Liver (tissue), 9 donors: Measurements from ENCODE around the gene NUDT13. TPM values are rescaled to one million over a fixed set of nuclear protein-coding genes. Genes with fewer than 3 reads are reported as not detected.

Source experiments
- DNase-seq: peaks from one replicate; pipeline ENCODE4 v3.0.0-alpha.2; 2017; ENCODE audit warnings: low spot score
- H3K27ac ChIP-seq, 2 donors: one replicate each; pipeline ENCODE4 v1.7.0; 2013; ENCODE audit warnings: inconsistent platforms in 2 of 2, low read length in 2 of 2, control low read depth in 1 of 2, low read depth in 1 of 2, mild to moderate bottlenecking in 1 of 2
- H3K27me3 ChIP-seq, 4 donors: one replicate each; pipeline versions ENCODE4 v1.6.1 to v1.7.0; 2013; ENCODE audit warnings: low read length in 3 of 4, inconsistent platforms in 1 of 4, mild to moderate bottlenecking in 1 of 4, moderate library complexity in 1 of 4; ENCODE audit not compliant: control insufficient read depth in 4 of 4, insufficient read depth in 4 of 4
- H3K36me3 ChIP-seq, 4 donors: one replicate each; pipeline versions ENCODE4 v1.6.1 to v1.7.0; 2013; ENCODE audit warnings: low read length in 3 of 4, mild to moderate bottlenecking in 3 of 4, low read depth in 1 of 4, moderate library complexity in 1 of 4; ENCODE audit not compliant: control insufficient read depth in 4 of 4, insufficient read depth in 3 of 4
- H3K4me1 ChIP-seq, 4 donors: one replicate each; pipeline versions ENCODE4 v1.6.1 to v1.7.0; 2013; ENCODE audit warnings: low read length in 3 of 4, mild to moderate bottlenecking in 3 of 4, moderate library complexity in 1 of 4; ENCODE audit not compliant: control insufficient read depth in 4 of 4, insufficient read depth in 4 of 4
- H3K4me3 ChIP-seq, 3 donors: one replicate each; pipeline versions ENCODE4 v1.6.1 to v1.7.0; 2013; ENCODE audit warnings: low read length in 3 of 3, control low read depth in 1 of 3, low read depth in 1 of 3, mild to moderate bottlenecking in 1 of 3
- H3K9ac ChIP-seq, 2 donors: one replicate each; pipeline ENCODE4 v1.7.0; 2013; ENCODE audit warnings: low read length in 2 of 2, mild to moderate bottlenecking in 2 of 2, moderate library complexity in 2 of 2, control low read depth in 1 of 2, low read depth in 1 of 2
- H3K9me3 ChIP-seq, 4 donors: one replicate each; pipeline versions ENCODE4 v1.6.1 to v1.7.0; 2013; ENCODE audit warnings: low read length in 3 of 4; ENCODE audit not compliant: control insufficient read depth in 4 of 4
- EGR1 ChIP-seq, 2 donors: IDR thresholded peaks; 2 replicates each; pipeline ENCODE4 v1.6.1; 2016 to 2018; ENCODE audit warnings: antibody characterized with exemption in 2 of 2, low read depth in 2 of 2
- FOXA1 ChIP-seq: IDR thresholded peaks from 2 replicates; pipeline ENCODE4 v1.6.1; 2016; ENCODE audit warnings: antibody characterized with exemption
- FOXA2 ChIP-seq: IDR thresholded peaks from 2 replicates; pipeline ENCODE4 v1.6.1; 2016; ENCODE audit warnings: antibody characterized with exemption
- GABPA ChIP-seq, 2 donors: IDR thresholded peaks in 1 of 2; conservative IDR thresholded peaks in 1 of 2; 2 replicates each; pipeline ENCODE4 v1.6.1; 2016; ENCODE audit warnings: antibody characterized with exemption in 2 of 2, mild to moderate bottlenecking in 1 of 2, moderate library complexity in 1 of 2
- HNF4A ChIP-seq, 2 donors: conservative IDR thresholded peaks; 2 replicates each; pipeline ENCODE4 v1.6.1; 2016; ENCODE audit warnings: antibody characterized with exemption in 2 of 2, mild to moderate bottlenecking in 2 of 2
- HNF4G ChIP-seq: IDR thresholded peaks from 2 replicates; pipeline ENCODE4 v1.6.1; 2016; ENCODE audit warnings: antibody characterized with exemption
- JUND ChIP-seq, 2 donors: IDR thresholded peaks; 2 replicates each; pipeline ENCODE4 v1.6.1; 2016; ENCODE audit warnings: antibody characterized with exemption in 2 of 2
- MAX ChIP-seq: IDR thresholded peaks from 2 replicates; pipeline ENCODE4 v1.6.1; 2016; ENCODE audit warnings: antibody characterized with exemption
- NR2F2 ChIP-seq: IDR thresholded peaks from 2 replicates; pipeline ENCODE4 v1.6.1; 2016; ENCODE audit warnings: antibody characterized with exemption
- RAD21 ChIP-seq, 2 donors: IDR thresholded peaks; 2 replicates each; pipeline ENCODE4 v1.6.1; 2016; ENCODE audit warnings: antibody characterized with exemption in 2 of 2, mild to moderate bottlenecking in 2 of 2
- REST ChIP-seq: IDR thresholded peaks from 2 replicates; pipeline ENCODE4 v1.6.1; 2016; ENCODE audit warnings: antibody characterized with exemption, mild to moderate bottlenecking
- RXRA ChIP-seq, 2 donors: IDR thresholded peaks; 2 replicates each; pipeline ENCODE4 v1.6.1; 2017 to 2018; ENCODE audit warnings: antibody characterized with exemption in 2 of 2, mild to moderate bottlenecking in 1 of 2
- SP1 ChIP-seq: IDR thresholded peaks from 2 replicates; pipeline ENCODE4 v1.6.1; 2018; ENCODE audit warnings: antibody characterized with exemption, mild to moderate bottlenecking
- TAF1 ChIP-seq: conservative IDR thresholded peaks from 2 replicates; pipeline ENCODE4 v1.6.1; 2016; ENCODE audit warnings: antibody characterized with exemption, mild to moderate bottlenecking
- YY1 ChIP-seq: IDR thresholded peaks from 2 replicates; pipeline ENCODE4 v1.6.1; 2016; ENCODE audit warnings: antibody characterized with exemption, mild to moderate bottlenecking
- ZBTB33 ChIP-seq: IDR thresholded peaks from 2 replicates; pipeline ENCODE4 v1.6.1; 2016; ENCODE audit warnings: antibody characterized with exemption
- WGBS: extraction: QIAGEN DNeasy Blood & Tissue Kit; methylation state at CpG from one replicate; pipeline ENCODE4 v1.1.7; 2013; 5-methylcytosine and 5-hydroxymethylcytosine counted together
- polyA plus RNA-seq, 2 donors: library from polyadenylated mRNA; stranded (reverse) in 1 of 2; unstranded in 1 of 2; fragments of 200-250 nt in 1 of 2; fragments of >200 nt in 1 of 2; fragmentation: Nextera tagmentation in 1 of 2; extraction: Ambion mirVana in 1 of 2; gene quantifications; one replicate each; pipeline versions ENCODE4 v1.2.1 to v1.2.3, GENCODE V29; 2013 to 2015
- total RNA-seq, 2 donors: library from RNA; depleted of rRNA; stranded (reverse); fragments of >200 nt; gene quantifications; one replicate each; pipeline ENCODE4 v1.2.3, GENCODE V29; 2014
- TF ChIP-seq, protein P1 (sequence below): fragments of 150-350 bp; IDR thresholded peaks from 2 replicates; pipeline ENCODE4 v1.5.1; 2017; ENCODE audit warnings: improper control_type of control experiment, low read depth, low read length; ENCODE audit not compliant: missing input control
- donor health status: healthy.
- donor health status: healthy.
- donor health status: healthy.
- donor health status: healthy.
- donor health status: healthy.

Gene NUDT13
- total and polyA plus RNA-seq, 4 donors = 0.60 to 4.0 (median 2.4) TPM

DNA sequence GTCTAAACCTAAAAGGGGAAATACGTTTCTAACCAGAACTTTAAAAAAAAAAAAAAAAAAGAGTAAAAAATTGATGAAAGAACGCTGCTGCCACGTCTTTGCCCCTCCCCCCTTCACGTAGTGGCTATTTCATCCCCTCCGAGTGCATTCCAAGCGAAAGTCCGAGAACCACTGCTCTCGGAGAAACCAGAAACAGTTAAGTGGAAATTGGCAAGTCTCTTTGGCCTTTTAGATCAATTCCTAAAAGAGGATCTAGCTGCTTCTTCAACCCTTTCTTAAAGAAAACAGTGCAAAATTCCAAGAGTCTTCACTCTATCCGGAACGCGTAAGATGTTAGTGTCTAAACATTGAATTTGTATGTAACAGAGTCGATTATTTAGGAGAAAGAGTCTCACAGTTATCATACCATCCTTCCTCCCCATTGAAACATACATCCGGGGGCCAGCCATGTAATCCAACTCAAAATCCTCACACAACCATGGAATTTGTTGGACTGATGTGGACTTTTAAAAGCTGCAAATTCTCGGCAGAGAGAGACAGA is 14.7 kb upstream of the NUDT13 start:
- H3K9ac ChIP-seq = peak overlapping the region; percentile 97 to 98
- peak; percentile 47 for DNase-seq
- 0% methylated on average over 14 of the region's 14 CpGs for WGBS
- H3K27ac ChIP-seq = peak overlapping the region; percentile 98 to 100
- H3K27me3 ChIP-seq = no peaks in the 10 kb centered on the region
- H3K4me1 ChIP-seq = peaks cover 0 to 15% (median 4%) of the 10 kb centered on the region in 4 donors
- H3K4me3 ChIP-seq = peak overlapping the region; percentile 81 to 94 (median 82)
- no peak for TF ChIP-seq YY1
- no peak for TF ChIP-seq SP1
- TF ChIP-seq EGR1 (IDR thresholded peaks at IDR 0.05; ENCODE audit: low read depth in 2 of 2) = no peak
- TF ChIP-seq HNF4A (conservative IDR thresholded peaks at IDR 0.05) = peak in 1 of 2 donors; percentile 20
- TF ChIP-seq GABPA (IDR thresholded peaks at IDR 0.05 in 1 of 2, conservative IDR thresholded peaks at IDR 0.05 in 1 of 2) = no peak
- TF ChIP-seq JUND (IDR thresholded peaks at IDR 0.05) = no peak
- TF ChIP-seq RAD21 (IDR thresholded peaks at IDR 0.05) = peak in 1 of 2 donors; percentile 24
- TF ChIP-seq, protein P1, sequence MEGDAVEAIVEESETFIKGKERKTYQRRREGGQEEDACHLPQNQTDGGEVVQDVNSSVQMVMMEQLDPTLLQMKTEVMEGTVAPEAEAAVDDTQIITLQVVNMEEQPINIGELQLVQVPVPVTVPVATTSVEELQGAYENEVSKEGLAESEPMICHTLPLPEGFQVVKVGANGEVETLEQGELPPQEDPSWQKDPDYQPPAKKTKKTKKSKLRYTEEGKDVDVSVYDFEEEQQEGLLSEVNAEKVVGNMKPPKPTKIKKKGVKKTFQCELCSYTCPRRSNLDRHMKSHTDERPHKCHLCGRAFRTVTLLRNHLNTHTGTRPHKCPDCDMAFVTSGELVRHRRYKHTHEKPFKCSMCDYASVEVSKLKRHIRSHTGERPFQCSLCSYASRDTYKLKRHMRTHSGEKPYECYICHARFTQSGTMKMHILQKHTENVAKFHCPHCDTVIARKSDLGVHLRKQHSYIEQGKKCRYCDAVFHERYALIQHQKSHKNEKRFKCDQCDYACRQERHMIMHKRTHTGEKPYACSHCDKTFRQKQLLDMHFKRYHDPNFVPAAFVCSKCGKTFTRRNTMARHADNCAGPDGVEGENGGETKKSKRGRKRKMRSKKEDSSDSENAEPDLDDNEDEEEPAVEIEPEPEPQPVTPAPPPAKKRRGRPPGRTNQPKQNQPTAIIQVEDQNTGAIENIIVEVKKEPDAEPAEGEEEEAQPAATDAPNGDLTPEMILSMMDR = no peak
- TF ChIP-seq HNF4G = no peak
- H3K9me3 ChIP-seq = no peaks in the 10 kb centered on the region
- peaks cover 0 to 2% (median 0%) of the 10 kb centered on the region in 4 donors for H3K36me3 ChIP-seq

DNA sequence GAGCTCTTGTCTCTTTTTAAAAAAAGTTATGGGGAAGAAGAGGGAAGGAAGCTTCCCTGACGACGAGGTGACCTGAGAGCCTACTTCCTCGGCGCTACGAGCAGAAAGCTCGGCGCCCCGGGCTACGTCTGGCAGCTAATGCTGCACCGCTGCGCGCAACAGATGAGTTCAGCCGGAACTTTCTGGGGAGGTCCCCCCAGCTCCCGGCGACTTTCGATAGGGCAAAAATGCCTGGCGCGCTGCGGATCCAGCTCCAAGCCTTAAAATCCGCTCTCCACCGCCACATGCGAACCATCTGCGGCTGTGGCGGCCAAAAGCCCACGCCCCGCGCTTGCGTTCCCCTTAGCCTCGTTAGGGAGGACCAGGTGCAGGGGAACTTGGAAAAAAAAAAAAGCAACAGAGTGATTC is 14.2 kb upstream of the NUDT13 start:
- Histone ChIP-seq H3K9ac (peak overlapping the region; percentile 97 to 98), H3K36me3 (peaks cover 0 to 2% (median 0%) of the 10 kb centered on the region in 4 donors), H3K9me3 (no peaks in the 10 kb centered on the region), H3K4me3 (peak overlapping the region; percentile 81 to 94 (median 82)), H3K27me3 (no peaks in the 10 kb centered on the region), H3K4me1 (peaks cover 0 to 15% (median 4%) of the 10 kb centered on the region in 4 donors), H3K27ac (peak overlapping the region; percentile 98 to 100)
- DNase-seq = peak; percentile 69
- under 1% methylated on average over 29 of the region's 29 CpGs for whole genome bisulfite sequencing
- TF ChIP-seq NR2F2 (no peak), MAX (peak; percentile 8), YY1 (peak; percentile 3)

- Histone ChIP-seq H3K4me3 (peak within 1 kb of the TSS; percentile 81 to 94 (median 82)), H3K9me3 (no peaks in the 10 kb centered on the region), H3K4me1 (peaks cover 0 to 15% (median 3%) of the 10 kb centered on the region in 4 donors), H3K27me3 (no peaks in the 10 kb centered on the region), H3K27ac (peak within 1 kb of the TSS; percentile 98 to 100), H3K36me3 (peaks cover 0 to 2% (median 0%) of the 10 kb centered on the region in 4 donors), H3K9ac (peak within 1 kb of the TSS; percentile 97 to 98)
- under 1% methylated on average over 75 of the region's 75 CpGs for WGBS
- peak; percentile 97 for DNase-seq
- peak; percentile 68 for TF ChIP-seq FOXA1
- peak; percentile 53 for TF ChIP-seq FOXA2
- TF ChIP-seq REST = peak; percentile 96
- TF ChIP-seq MAX = peak; percentile 8
- peak; percentile 67 to 83 for TF ChIP-seq RAD21 (IDR thresholded peaks at IDR 0.05)
- TF ChIP-seq YY1 = peak; percentile 81
- peak; percentile 45 to 53 for TF ChIP-seq RXRA (IDR thresholded peaks at IDR 0.05)
- peak; percentile 52 for TF ChIP-seq SP1
- TF ChIP-seq ZBTB33 = no peak
- TF ChIP-seq NR2F2 = peak; percentile 19
- peak in 1 of 2 donors; percentile 41 for TF ChIP-seq GABPA (IDR thresholded peaks at IDR 0.05 in 1 of 2, conservative IDR thresholded peaks at IDR 0.05 in 1 of 2)
- TF ChIP-seq HNF4A (conservative IDR thresholded peaks at IDR 0.05) = no peak
- TF ChIP-seq JUND (IDR thresholded peaks at IDR 0.05) = peak in 1 of 2 donors; percentile 27
- peak; percentile 99 for TF ChIP-seq TAF1
Observed at GRCh38 chr10:73096449-73097304, 13.6 kb upstream of the NUDT13 start, which contains the start of gene P4HA1. P4HA1 (minus strand) TSS chr10:73096866; CDS start chr10:73074883, 21,983 bp downstream.
